ENCODE data around the gene STPG3.

Gene STPG3

DNA sequence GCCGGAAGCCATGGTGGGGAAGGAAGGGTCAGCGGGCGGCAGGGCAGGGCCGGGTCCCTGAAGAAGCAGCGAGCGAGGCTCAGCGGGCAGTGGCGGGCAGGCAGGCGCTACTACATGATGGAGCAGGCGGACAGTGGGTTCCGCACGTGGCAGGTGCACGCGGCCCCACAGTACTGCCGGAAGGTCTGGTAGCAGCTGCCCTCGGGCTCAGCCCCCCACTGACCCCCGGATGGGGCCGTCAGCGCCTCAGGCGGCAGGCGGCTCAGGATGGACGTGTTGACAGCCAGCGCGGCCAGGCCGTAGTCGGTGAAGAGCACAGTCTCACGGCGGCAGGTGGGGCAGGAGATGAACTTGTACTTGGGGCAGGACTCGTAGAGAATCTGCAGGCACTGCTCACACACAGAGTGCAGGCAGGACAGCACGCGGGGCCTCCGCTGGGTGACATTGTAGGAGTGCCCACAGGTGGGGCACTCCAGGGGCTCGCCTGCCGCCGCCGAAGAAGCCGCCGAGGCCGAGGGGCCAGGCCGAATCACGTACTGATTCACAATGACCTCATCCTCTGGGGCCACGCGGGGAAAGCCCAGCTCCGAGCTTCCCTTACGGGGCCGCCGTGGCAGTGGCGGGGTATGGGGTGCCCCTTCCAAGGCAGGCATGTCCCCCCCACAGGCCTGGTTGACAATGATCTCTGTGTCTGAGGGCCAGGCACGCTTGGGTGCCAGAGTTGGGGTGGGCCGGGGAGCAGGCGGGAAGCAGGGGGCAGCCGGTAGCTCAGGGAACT lies 30.6 kb upstream of the STPG3 start:
- no peak overlapping the region for H2AFZ ChIP-seq (ENCODE audit: low read length)
- H3K4me1 ChIP-seq (ENCODE audit: low read length) = peaks cover 9% of the 10 kb centered on the region; the same call in 1 of the 2 replicates
- no peaks in the 10 kb centered on the region for H3K9me3 ChIP-seq (replicated peaks; ENCODE audit: insufficient read depth, low read length)
- H3K27me3 ChIP-seq (replicated peaks; ENCODE audit: insufficient read depth, low read length) = no peaks in the 10 kb centered on the region
- no peak overlapping the region for H3K4me2 ChIP-seq (ENCODE audit: low read depth, low read length)
- no peaks in the 10 kb centered on the region; the same call in 1 of the 2 replicates for H3F3A ChIP-seq (ENCODE audit: insufficient read depth, low read length)
- H4K20me1 ChIP-seq (ENCODE audit: insufficient read depth, low read length) = no peaks in the 10 kb centered on the region
- H3K9me2 ChIP-seq (replicated peaks; ENCODE audit: insufficient read depth, low read length) = no peaks in the 10 kb centered on the region
- H3K36me3 ChIP-seq (replicated peaks; ENCODE audit: insufficient read depth, low read length) = no peaks in the 10 kb centered on the region
- no peak overlapping the region for H3K27ac ChIP-seq (ENCODE audit: low read length)
- H3K79me2 ChIP-seq (ENCODE audit: low read length) = no peaks in the 10 kb centered on the region
- TF ChIP-seq EZH2phosphoT487 (IDR thresholded peaks at IDR 0.05; ENCODE audit: low read length) = no peak
- TF ChIP-seq, protein P1, sequence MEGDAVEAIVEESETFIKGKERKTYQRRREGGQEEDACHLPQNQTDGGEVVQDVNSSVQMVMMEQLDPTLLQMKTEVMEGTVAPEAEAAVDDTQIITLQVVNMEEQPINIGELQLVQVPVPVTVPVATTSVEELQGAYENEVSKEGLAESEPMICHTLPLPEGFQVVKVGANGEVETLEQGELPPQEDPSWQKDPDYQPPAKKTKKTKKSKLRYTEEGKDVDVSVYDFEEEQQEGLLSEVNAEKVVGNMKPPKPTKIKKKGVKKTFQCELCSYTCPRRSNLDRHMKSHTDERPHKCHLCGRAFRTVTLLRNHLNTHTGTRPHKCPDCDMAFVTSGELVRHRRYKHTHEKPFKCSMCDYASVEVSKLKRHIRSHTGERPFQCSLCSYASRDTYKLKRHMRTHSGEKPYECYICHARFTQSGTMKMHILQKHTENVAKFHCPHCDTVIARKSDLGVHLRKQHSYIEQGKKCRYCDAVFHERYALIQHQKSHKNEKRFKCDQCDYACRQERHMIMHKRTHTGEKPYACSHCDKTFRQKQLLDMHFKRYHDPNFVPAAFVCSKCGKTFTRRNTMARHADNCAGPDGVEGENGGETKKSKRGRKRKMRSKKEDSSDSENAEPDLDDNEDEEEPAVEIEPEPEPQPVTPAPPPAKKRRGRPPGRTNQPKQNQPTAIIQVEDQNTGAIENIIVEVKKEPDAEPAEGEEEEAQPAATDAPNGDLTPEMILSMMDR (IDR thresholded peaks at IDR 0.05; ENCODE audit: low read length) = no peak
- TF ChIP-seq EZH2 (optimal IDR thresholded peaks at IDR 0.05; ENCODE audit: low read depth, low read length) = no peak
- DNase-seq = no peak
- H3K9ac ChIP-seq (ENCODE audit: low read length) = no peak overlapping the region
- no peak overlapping the region for H3K4me3 ChIP-seq (ENCODE audit: low read length)

DNA sequence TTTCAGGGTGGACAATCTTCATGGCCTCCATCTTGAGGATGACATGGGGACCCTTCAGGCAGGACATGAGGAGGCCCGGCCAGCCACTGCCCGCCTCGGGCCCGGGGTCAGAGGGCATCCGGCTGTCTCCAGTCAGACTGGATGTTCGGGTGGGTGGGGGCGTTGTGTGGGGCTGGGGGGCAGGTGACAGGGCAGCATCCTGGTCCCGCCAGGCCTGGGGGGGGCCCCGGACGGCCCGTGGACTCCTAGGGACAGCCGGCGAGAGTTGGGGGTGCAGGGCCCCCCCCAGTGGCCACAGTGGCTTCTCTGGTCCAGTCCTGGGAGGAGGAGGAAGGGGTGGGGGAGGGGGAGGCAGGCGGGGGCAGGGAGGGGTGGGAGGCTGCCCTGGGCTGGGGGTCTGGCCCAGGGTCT lies 30.0 kb upstream of the STPG3 start:
- Histone ChIP-seq H3K27ac (ENCODE audit: low read length) (no peak overlapping the region), H3K79me2 (ENCODE audit: low read length) (no peaks in the 10 kb centered on the region), H3K4me3 (ENCODE audit: low read length) (no peak overlapping the region), H3K36me3 (replicated peaks; ENCODE audit: insufficient read depth, low read length) (no peaks in the 10 kb centered on the region), H3F3A (ENCODE audit: insufficient read depth, low read length) (no peaks in the 10 kb centered on the region; the same call in 1 of the 2 replicates), H3K27me3 (replicated peaks; ENCODE audit: insufficient read depth, low read length) (no peaks in the 10 kb centered on the region), H3K4me2 (ENCODE audit: low read depth, low read length) (no peak overlapping the region), H3K4me1 (ENCODE audit: low read length) (peaks cover 9% of the 10 kb centered on the region; the same call in 1 of the 2 replicates), H3K9me3 (replicated peaks; ENCODE audit: insufficient read depth, low read length) (no peaks in the 10 kb centered on the region), H4K20me1 (ENCODE audit: insufficient read depth, low read length) (no peaks in the 10 kb centered on the region), H3K9ac (ENCODE audit: low read length) (no peak overlapping the region), H2AFZ (ENCODE audit: low read length) (no peak overlapping the region), H3K9me2 (replicated peaks; ENCODE audit: insufficient read depth, low read length) (no peaks in the 10 kb centered on the region)
- TF ChIP-seq EZH2 (optimal IDR thresholded peaks at IDR 0.05; ENCODE audit: low read depth, low read length) (no peak), EZH2phosphoT487 (IDR thresholded peaks at IDR 0.05; ENCODE audit: low read length) (no peak)
- TF ChIP-seq, protein P1 (IDR thresholded peaks at IDR 0.05; ENCODE audit: low read length) = no peak
- no peak for DNase-seq

DNA sequence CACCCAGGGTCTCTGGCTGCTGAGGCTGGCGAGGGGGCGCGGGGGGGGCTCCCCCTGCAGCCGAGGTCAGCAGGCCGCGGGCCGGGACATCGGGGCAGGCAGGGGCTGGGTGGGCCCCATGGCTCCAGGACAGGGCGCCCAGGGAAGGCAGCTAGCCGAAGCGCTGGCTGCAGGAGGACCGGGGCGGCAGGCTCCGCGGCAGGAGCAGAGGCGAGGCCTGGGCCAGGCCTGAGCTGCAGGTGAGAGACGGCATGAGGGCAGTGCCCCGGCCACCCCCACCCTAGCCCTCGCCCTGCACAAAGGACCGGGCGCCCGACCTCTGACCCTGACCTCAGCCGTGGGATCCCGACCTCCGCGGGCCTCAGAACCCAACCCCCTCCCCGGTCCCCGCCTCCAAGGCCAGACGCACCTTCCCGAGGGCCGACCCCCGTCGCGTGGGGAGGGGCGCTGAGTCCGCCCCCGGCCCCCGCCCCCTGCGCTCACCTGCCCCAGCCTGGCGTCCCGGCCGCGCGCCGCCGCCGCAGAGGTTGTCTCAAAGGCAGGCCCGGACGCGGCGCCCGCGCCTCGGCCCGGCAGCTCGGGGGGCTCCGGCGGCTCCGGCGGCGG lies 29.5 kb upstream of the STPG3 start:
- Histone ChIP-seq H3K4me2 (ENCODE audit: low read depth, low read length) (no peak overlapping the region), H3K79me2 (ENCODE audit: low read length) (no peaks in the 10 kb centered on the region), H3K36me3 (replicated peaks; ENCODE audit: insufficient read depth, low read length) (no peaks in the 10 kb centered on the region), H3K9me2 (replicated peaks; ENCODE audit: insufficient read depth, low read length) (no peaks in the 10 kb centered on the region), H3K27me3 (replicated peaks; ENCODE audit: insufficient read depth, low read length) (no peaks in the 10 kb centered on the region), H3K4me1 (ENCODE audit: low read length) (peaks cover 9% of the 10 kb centered on the region; the same call in 1 of the 2 replicates), H2AFZ (ENCODE audit: low read length) (no peak overlapping the region), H3F3A (ENCODE audit: insufficient read depth, low read length) (no peaks in the 10 kb centered on the region; the same call in 1 of the 2 replicates), H3K27ac (ENCODE audit: low read length) (no peak overlapping the region), H4K20me1 (ENCODE audit: insufficient read depth, low read length) (no peaks in the 10 kb centered on the region), H3K9me3 (replicated peaks; ENCODE audit: insufficient read depth, low read length) (no peaks in the 10 kb centered on the region), H3K9ac (ENCODE audit: low read length) (no peak overlapping the region), H3K4me3 (ENCODE audit: low read length) (no peak overlapping the region)
- DNase-seq = no peak
- TF ChIP-seq EZH2 (optimal IDR thresholded peaks at IDR 0.05; ENCODE audit: low read depth, low read length) = no peak
- TF ChIP-seq, protein P1 (IDR thresholded peaks at IDR 0.05; ENCODE audit: low read length) = no peak
- no peak for TF ChIP-seq EZH2phosphoT487 (IDR thresholded peaks at IDR 0.05; ENCODE audit: low read length)

Data from MM.1S (cell line).